Activated CD8-positive, alpha-beta T cell treated with anti-CD3 and anti-CD28 coated beads for 36 hours (primary cell): ENCODE data around the gene MANEA. TPM values are rescaled to one million over a fixed set of nuclear protein-coding genes. Genes with fewer than 3 reads are reported as not detected.
"Not testable (repeated sequence)": the region's sequence is repeated elsewhere in the genome, so short reads cannot be mapped to it uniquely, and the experiment has no call there.

ENCODE experiments used
- ATAC-seq: fragments of 200-7000 bp; cut with Tn5 transposase; one replicate; pipeline ENCODE4 v1.10.0; 2021; ENCODE audit warnings: mild to moderate bottlenecking, moderate library complexity
- CTCF ChIA-PET: fragments of 350-600 bp; sonication (Branson Sonifier 250); formaldehyde crosslinking; loops from one replicate; lab custom pipeline; 2021; ENCODE audit warnings: antibody characterized with exemption; lab: Charles Lee
- POLR2A ChIA-PET: fragments of 350-600 bp; sonication (Branson Sonifier 250); formaldehyde crosslinking; loops from one replicate; lab custom pipeline; 2021; ENCODE audit warnings: antibody characterized with exemption; lab: Charles Lee
- DNase-seq: peaks from one replicate; pipeline ENCODE4 v3.0.0-alpha.2; 2020
- H3K27ac Mint-ChIP-seq: one replicate; pipeline ENCODE4 v1.8.0; 2021; ENCODE audit warnings: mild to moderate bottlenecking, mixed read lengths
- H3K27me3 Mint-ChIP-seq: one replicate; pipeline ENCODE4 v1.8.0; 2021; ENCODE audit warnings: mixed read lengths
- H3K36me3 Mint-ChIP-seq: one replicate; pipeline ENCODE4 v1.8.0; 2021; ENCODE audit warnings: low read depth, mixed read lengths
- H3K4me1 Mint-ChIP-seq: one replicate; pipeline ENCODE4 v1.8.0; 2021; ENCODE audit warnings: low read depth, mixed read lengths
- H3K4me3 Mint-ChIP-seq: one replicate; pipeline ENCODE4 v1.8.0; 2021; ENCODE audit warnings: mild to moderate bottlenecking, moderate library complexity, mixed read lengths
- H3K9me3 Mint-ChIP-seq: one replicate; pipeline ENCODE4 v1.8.0; 2021; ENCODE audit warnings: mixed read lengths
- intact Hi-C: fragments of 100-400 bp; cut with micrococcal nuclease; formaldehyde crosslinking; loops from one replicate; pipeline ENCODE4 v1.10.0; 2022
- total RNA-seq, 2 experiments: library from RNA; stranded (reverse); gene quantifications; one replicate each; pipeline ENCODE4 v1.2.3, GENCODE V29; 2021
- TF ChIP-seq, protein P1 (sequence below): fragments of 200-600 bp; IDR thresholded peaks from one replicate; pipeline ENCODE4 v1.8.0; 2022; ENCODE audit warnings: antibody characterized with exemption, mild to moderate bottlenecking

MANEA gene
- total RNA-seq, 2 experiments from 2014 or later = 15.6 to 16.1 TPM

GRCh38 chr6:95548188-95548786 lies 29.0 kb upstream of the MANEA start:
- POLR2A ChIA-PET = no interaction called here
- peaks cover 8% of the 10 kb centered on the region for H3K27me3 Mint-ChIP-seq
- ATAC-seq = no peak
- TF ChIP-seq, protein P1, sequence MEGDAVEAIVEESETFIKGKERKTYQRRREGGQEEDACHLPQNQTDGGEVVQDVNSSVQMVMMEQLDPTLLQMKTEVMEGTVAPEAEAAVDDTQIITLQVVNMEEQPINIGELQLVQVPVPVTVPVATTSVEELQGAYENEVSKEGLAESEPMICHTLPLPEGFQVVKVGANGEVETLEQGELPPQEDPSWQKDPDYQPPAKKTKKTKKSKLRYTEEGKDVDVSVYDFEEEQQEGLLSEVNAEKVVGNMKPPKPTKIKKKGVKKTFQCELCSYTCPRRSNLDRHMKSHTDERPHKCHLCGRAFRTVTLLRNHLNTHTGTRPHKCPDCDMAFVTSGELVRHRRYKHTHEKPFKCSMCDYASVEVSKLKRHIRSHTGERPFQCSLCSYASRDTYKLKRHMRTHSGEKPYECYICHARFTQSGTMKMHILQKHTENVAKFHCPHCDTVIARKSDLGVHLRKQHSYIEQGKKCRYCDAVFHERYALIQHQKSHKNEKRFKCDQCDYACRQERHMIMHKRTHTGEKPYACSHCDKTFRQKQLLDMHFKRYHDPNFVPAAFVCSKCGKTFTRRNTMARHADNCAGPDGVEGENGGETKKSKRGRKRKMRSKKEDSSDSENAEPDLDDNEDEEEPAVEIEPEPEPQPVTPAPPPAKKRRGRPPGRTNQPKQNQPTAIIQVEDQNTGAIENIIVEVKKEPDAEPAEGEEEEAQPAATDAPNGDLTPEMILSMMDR = no peak
- intact Hi-C loops = no loop called here
- no peaks in the 10 kb centered on the region for H3K36me3 Mint-ChIP-seq
- no peak for DNase-seq
- no peaks in the 10 kb centered on the region for H3K4me1 Mint-ChIP-seq
- CTCF ChIA-PET = no interaction called here
- H3K27ac Mint-ChIP-seq = no peak overlapping the region
- H3K4me3 Mint-ChIP-seq = no peak overlapping the region
- H3K9me3 Mint-ChIP-seq = peaks cover 2% of the 10 kb centered on the region

GRCh38 chr6:95551678-95552324 lies 25.5 kb upstream of the MANEA start:
- no peak overlapping the region for H3K27ac Mint-ChIP-seq
- H3K9me3 Mint-ChIP-seq = peaks cover 14% of the 10 kb centered on the region
- no peak for ATAC-seq
- H3K4me3 Mint-ChIP-seq = no peak overlapping the region
- H3K4me1 Mint-ChIP-seq = no peaks in the 10 kb centered on the region
- peaks cover 7% of the 10 kb centered on the region for H3K36me3 Mint-ChIP-seq
- intact Hi-C loops = no loop called here
- POLR2A ChIA-PET = no interaction called here
- no peak for DNase-seq
- H3K27me3 Mint-ChIP-seq = peaks cover 7% of the 10 kb centered on the region
- TF ChIP-seq, protein P1 = no peak
- CTCF ChIA-PET = no interaction called here

DNA sequence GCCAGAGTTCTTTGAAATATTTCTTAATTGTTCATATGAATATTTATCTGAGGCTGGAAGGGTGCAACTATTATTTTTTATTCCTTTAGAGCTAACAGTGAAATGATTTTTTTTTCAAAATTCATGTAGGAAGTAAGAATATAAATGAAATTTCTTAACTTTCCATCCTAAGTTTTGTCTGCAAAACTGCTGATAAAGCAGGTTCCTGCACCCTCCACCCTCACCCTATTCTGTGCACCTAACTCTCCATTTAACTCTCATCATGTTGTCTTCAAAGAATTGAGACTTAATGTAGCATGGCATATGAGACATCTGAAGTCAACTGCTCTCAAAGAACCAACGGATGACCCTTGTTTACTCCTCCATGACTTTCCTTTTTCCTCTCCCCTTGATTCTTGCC lies 23.5 kb upstream of the MANEA start:
- no peak for ATAC-seq
- ChIA-PET CTCF (no interaction called here), POLR2A (no interaction called here)
- Mint-ChIP-seq H3K27me3 (peaks cover 7% of the 10 kb centered on the region), H3K4me1 (no peaks in the 10 kb centered on the region), H3K27ac (no peak overlapping the region), H3K9me3 (peaks cover 14% of the 10 kb centered on the region), H3K4me3 (no peak overlapping the region), H3K36me3 (peaks cover 7% of the 10 kb centered on the region)
- no peak for DNase-seq
- TF ChIP-seq, protein P1 = no peak
- intact Hi-C loops = no loop called here

DNA sequence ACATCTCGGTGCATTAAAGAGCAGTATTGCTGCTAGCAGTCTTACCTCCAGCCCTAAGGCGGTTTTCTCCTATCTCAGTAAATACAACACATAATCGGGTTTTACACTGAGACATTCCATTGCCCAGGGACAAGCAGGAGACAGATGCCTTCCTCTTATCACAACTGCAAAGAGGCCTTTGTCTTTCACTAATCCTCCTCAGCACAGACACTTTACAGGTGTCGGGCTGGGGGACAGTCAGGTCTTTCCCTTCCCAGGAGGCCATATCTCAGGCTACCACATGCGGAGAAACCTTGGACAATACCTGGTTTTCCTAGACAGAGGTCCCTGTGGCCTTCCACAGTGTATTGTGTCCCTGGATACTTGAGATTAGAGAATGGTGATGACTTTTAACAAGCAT lies 16.4 kb upstream of the MANEA start:
- DNase-seq, H3K4me3 Mint-ChIP-seq, intact Hi-C loops, ATAC-seq, CTCF ChIA-PET, H3K9me3 Mint-ChIP-seq, H3K27ac Mint-ChIP-seq, H3K4me1 Mint-ChIP-seq, POLR2A ChIA-PET, H3K36me3 Mint-ChIP-seq, H3K27me3 Mint-ChIP-seq: not testable (repeated sequence)

GRCh38 chr6:95569560-95569959 lies 7.8 kb upstream of the MANEA start:
- Mint-ChIP-seq H3K9me3 (no peaks in the 10 kb centered on the region), H3K4me1 (peaks cover 26% of the 10 kb centered on the region), H3K36me3 (peaks cover 3% of the 10 kb centered on the region), H3K27ac (no peak overlapping the region), H3K27me3 (no peaks in the 10 kb centered on the region), H3K4me3 (no peak overlapping the region)
- ChIA-PET POLR2A (no interaction called here), CTCF (no interaction called here)
- TF ChIP-seq, protein P1 = no peak
- no peak for DNase-seq
- no peak for ATAC-seq
- intact Hi-C loops = no loop called here
